Glutamatergic neuron (in vitro differentiated cells): ENCODE measurements around the gene C5orf22. TPM values are rescaled to one million over a fixed set of nuclear protein-coding genes. Genes with fewer than 3 reads are reported as not detected.

Experiments
- DNase-seq: peaks from one replicate; pipeline ENCODE4 v3.0.0; 2022
- H3K27ac Mint-ChIP-seq: one replicate; pipeline ENCODE4 v1.8.0; 2020; ENCODE audit warnings: mild to moderate bottlenecking, mixed read lengths, inconsistent platforms; ENCODE audit not compliant: unreplicated experiment
- H3K27me3 Mint-ChIP-seq: one replicate; pipeline ENCODE4 v1.8.0; 2020; ENCODE audit warnings: mild to moderate bottlenecking, moderate library complexity, mixed read lengths, inconsistent platforms; ENCODE audit not compliant: unreplicated experiment
- H3K36me3 Mint-ChIP-seq: one replicate; pipeline ENCODE4 v1.8.0; 2020; ENCODE audit warnings: mild to moderate bottlenecking, mixed read lengths, inconsistent platforms; ENCODE audit not compliant: unreplicated experiment
- H3K4me1 Mint-ChIP-seq: one replicate; pipeline ENCODE4 v1.8.0; 2020; ENCODE audit warnings: mild to moderate bottlenecking, low read depth, mixed read lengths, inconsistent platforms; ENCODE audit not compliant: unreplicated experiment
- H3K4me3 Mint-ChIP-seq: one replicate; pipeline ENCODE4 v1.8.0; 2020; ENCODE audit warnings: mild to moderate bottlenecking, mixed read lengths, inconsistent platforms; ENCODE audit not compliant: unreplicated experiment
- H3K9me3 Mint-ChIP-seq: one replicate; pipeline ENCODE4 v1.8.0; 2020; ENCODE audit warnings: mild to moderate bottlenecking, moderate library complexity, mixed read lengths, inconsistent platforms; ENCODE audit not compliant: unreplicated experiment
- total RNA-seq: library from RNA; stranded (reverse); fragmentation: NEBNext Ultra II Directional; extraction: Animal tissue kit (Norgen Biotek cat#: 25700); gene quantifications from one replicate; pipeline ENCODE4 v1.2.1, GENCODE V29; 2021; ENCODE audit not compliant: unreplicated experiment
- TF ChIP-seq, protein P1 (sequence below): fragments of 200-600 bp; sonication (generic); IDR thresholded peaks from one replicate; pipeline ENCODE4 v1.5.0; 2021; ENCODE audit not compliant: partially characterized antibody, unreplicated experiment

C5orf22 gene
- total RNA-seq, 1 donor from 2014 or later = 26.5 TPM

DNA sequence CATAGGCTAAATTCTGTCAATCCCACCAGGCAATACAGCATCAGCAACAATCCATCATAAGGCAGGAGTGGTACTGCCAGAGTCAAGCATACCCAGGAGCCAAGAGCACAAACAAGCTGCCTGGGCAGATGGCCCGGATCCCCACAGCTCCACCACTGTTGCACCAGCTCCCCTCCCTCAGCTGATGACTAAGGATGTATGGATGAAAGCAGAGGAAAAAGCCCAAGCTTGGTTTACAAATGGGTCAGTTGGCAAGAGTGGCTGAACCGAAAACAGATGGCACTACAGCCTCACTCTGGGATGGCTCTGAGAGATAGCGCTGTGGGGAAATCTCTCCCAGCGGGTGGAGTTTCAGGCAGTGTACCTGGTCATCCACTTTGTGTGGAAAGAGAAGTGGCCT lies 29.6 kb upstream of the C5orf22 start:
- H3K36me3 Mint-ChIP-seq = peaks cover 9% of the 10 kb centered on the region
- H3K9me3 Mint-ChIP-seq = peaks cover 5% of the 10 kb centered on the region
- H3K27ac Mint-ChIP-seq = peak overlapping the region; percentile 36
- peaks cover 4% of the 10 kb centered on the region for H3K4me1 Mint-ChIP-seq
- no peak for DNase-seq
- no peak overlapping the region for H3K4me3 Mint-ChIP-seq
- TF ChIP-seq, protein P1, sequence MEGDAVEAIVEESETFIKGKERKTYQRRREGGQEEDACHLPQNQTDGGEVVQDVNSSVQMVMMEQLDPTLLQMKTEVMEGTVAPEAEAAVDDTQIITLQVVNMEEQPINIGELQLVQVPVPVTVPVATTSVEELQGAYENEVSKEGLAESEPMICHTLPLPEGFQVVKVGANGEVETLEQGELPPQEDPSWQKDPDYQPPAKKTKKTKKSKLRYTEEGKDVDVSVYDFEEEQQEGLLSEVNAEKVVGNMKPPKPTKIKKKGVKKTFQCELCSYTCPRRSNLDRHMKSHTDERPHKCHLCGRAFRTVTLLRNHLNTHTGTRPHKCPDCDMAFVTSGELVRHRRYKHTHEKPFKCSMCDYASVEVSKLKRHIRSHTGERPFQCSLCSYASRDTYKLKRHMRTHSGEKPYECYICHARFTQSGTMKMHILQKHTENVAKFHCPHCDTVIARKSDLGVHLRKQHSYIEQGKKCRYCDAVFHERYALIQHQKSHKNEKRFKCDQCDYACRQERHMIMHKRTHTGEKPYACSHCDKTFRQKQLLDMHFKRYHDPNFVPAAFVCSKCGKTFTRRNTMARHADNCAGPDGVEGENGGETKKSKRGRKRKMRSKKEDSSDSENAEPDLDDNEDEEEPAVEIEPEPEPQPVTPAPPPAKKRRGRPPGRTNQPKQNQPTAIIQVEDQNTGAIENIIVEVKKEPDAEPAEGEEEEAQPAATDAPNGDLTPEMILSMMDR = no peak
- H3K27me3 Mint-ChIP-seq = no peaks in the 10 kb centered on the region

- no peaks in the 10 kb centered on the region for H3K27me3 Mint-ChIP-seq
- TF ChIP-seq, protein P1 = no peak
- no peak overlapping the region for H3K4me3 Mint-ChIP-seq
- peaks cover 2% of the 10 kb centered on the region for H3K9me3 Mint-ChIP-seq
- DNase-seq = no peak
- peaks cover 9% of the 10 kb centered on the region for H3K36me3 Mint-ChIP-seq
- no peak overlapping the region for H3K27ac Mint-ChIP-seq
- H3K4me1 Mint-ChIP-seq = peaks cover 4% of the 10 kb centered on the region
These were observed 27.6 kb upstream of the C5orf22 start for GRCh38 chr5:31504529-31504928.

DNA sequence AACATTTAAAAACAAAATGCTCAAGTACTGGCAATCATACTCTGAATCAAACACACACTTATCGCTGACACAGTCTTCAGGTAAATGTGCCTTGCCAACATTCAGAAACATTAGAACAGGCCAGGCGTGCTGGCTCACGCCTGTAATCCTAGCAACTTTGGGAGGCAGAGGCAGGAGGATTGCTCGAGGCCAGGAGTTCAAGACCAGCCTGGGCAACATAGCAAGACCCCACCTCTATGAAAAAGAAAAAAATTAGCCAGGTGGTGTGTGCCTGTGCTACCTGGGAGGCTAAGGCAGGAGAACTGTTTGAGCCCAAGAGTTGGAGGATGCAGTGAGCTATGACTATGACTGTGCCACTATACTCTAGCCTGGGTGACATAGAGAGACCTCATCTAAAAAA lies 20.8 kb upstream of the C5orf22 start:
- Mint-ChIP-seq H3K4me1 (no peaks in the 10 kb centered on the region), H3K27me3 (no peaks in the 10 kb centered on the region), H3K27ac (no peak overlapping the region), H3K4me3 (no peak overlapping the region), H3K9me3 (no peaks in the 10 kb centered on the region), H3K36me3 (peaks cover 5% of the 10 kb centered on the region)
- DNase-seq = no peak
- TF ChIP-seq, protein P1 = no peak

DNA sequence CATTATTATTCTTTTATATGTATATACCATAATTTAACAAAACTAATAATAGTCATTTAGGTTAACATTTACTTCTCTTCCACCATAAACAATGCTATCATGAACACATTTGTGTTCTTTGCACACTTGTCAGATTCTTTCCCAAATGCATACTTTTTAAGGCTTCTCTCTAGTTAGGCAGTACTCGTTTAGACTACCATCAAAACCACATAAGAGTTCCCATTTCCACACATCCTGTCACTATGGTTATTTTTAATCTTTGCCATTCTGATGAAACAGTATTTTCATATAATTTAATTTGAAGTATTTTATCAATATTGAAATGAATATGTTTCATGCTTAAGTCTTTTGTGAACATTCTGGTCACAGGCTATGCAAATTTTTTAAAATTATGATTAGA lies 15.3 kb upstream of the C5orf22 start:
- peaks cover 5% of the 10 kb centered on the region for H3K36me3 Mint-ChIP-seq
- no peak overlapping the region for H3K4me3 Mint-ChIP-seq
- no peak overlapping the region for H3K27ac Mint-ChIP-seq
- H3K9me3 Mint-ChIP-seq = no peaks in the 10 kb centered on the region
- no peaks in the 10 kb centered on the region for H3K27me3 Mint-ChIP-seq
- DNase-seq = no peak
- no peaks in the 10 kb centered on the region for H3K4me1 Mint-ChIP-seq
- TF ChIP-seq, protein P1 = no peak

- no peaks in the 10 kb centered on the region for H3K36me3 Mint-ChIP-seq
- H3K9me3 Mint-ChIP-seq = no peaks in the 10 kb centered on the region
- H3K27me3 Mint-ChIP-seq = no peaks in the 10 kb centered on the region
- no peak overlapping the region for H3K27ac Mint-ChIP-seq
- no peak overlapping the region for H3K4me3 Mint-ChIP-seq
- H3K4me1 Mint-ChIP-seq = no peaks in the 10 kb centered on the region
- TF ChIP-seq, protein P1 = no peak
- DNase-seq = no peak
These were observed 9.1 kb upstream of the C5orf22 start for GRCh38 chr5:31523041-31523440.
